ENCODE results near the gene SDK2. TPM values are rescaled to one million over a fixed set of nuclear protein-coding genes. Genes with fewer than 3 reads are reported as not detected.

Gene SDK2
- total and polyA plus RNA-seq, 2 of the 8 experiments (the other 6 are each of a cell fraction or from before 2014, with no cell fraction given): 3.9 to 4.1 TPM

DNA sequence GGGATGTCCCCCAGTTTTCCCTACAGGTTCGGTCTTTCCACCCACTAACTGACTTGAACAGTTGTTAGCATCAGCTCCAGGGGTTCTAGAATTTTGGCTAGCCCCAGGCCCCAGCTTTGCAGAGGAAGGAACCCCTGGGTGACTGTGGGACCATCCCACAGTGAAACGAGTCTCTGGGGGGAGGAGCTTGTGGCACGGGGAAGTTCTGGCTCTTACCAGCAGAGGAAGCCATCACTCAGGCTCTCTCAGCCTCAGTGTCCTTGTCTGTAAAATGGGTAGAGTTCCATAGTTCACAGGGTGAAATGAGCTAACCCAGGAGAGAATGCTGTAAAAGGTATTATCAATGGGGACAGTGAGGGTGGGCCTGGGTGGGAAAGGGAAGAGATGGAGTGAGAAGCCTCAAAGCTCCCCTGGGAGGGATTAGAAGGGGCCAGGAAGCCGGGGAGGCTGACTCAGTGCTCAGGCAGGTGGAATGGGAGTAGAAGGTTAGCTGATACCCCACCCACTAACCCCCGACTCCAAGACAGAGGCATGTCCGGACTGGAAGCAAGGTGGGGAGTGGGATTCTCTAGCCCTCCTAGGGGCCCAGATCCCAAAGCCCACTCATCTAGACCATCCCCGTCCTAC lies 301.6 kb downstream of the SDK2 start:
- peak overlapping the region in 3 of 4 experiments; percentile 9 to 41 (median 23); a peak in 5 of 8 replicates for H3K4me3 ChIP-seq (ENCODE audit: extremely low read depth in 1 of 4, insufficient read depth in 2 of 4, low read depth in 3 of 4, low read length in 4 of 4)
- H4K5ac ChIP-seq (ENCODE audit: insufficient read length, low read depth, low read length): peak overlapping the region; percentile 87
- peak overlapping the region; percentile 66; the same call in 1 of the 2 replicates for H4K8ac ChIP-seq (ENCODE audit: extremely low read depth, insufficient read depth, low read length)
- H2BK5ac ChIP-seq (ENCODE audit: low read depth, low read length): peak overlapping the region; percentile 94
- peak overlapping the region; percentile 92 for H3K4ac ChIP-seq (replicated peaks; ENCODE audit: insufficient read length, low read depth, low read length)
- no peaks in the 10 kb centered on the region; the same call in 1 of the 2 replicates for H3K23me2 ChIP-seq (ENCODE audit: low read depth, low read length)
- H2BK20ac ChIP-seq (ENCODE audit: low read length): peak overlapping the region; percentile 96
- no peaks in the 10 kb centered on the region for H4K20me1 ChIP-seq (replicated peaks in 1 of 2; ENCODE audit: control insufficient read depth in 1 of 2, insufficient read depth in 2 of 2, low read length in 2 of 2)
- H3K4me2 ChIP-seq (ENCODE audit: insufficient read depth in 1 of 2, low read depth in 2 of 2, low read length in 2 of 2): peak overlapping the region; percentile 50 to 67
- H3K4me1 ChIP-seq (replicated peaks in 1 of 4; ENCODE audit: control insufficient read depth in 3 of 4, insufficient read depth in 4 of 4, low read length in 3 of 4): peaks cover 10 to 35% (median 27%) of the 10 kb centered on the region in 4 experiments
- FAIRE-seq (peak; percentile 58), DNase-seq (ENCODE audit: low read depth in 1 of 2, low spot score in 2 of 2) (no peak)
- peak overlapping the region; percentile 97 for H2BK12ac ChIP-seq (ENCODE audit: low read depth, low read length)
- no peaks in the 10 kb centered on the region for H3K36me3 ChIP-seq (ENCODE audit: control insufficient read depth in 2 of 4, insufficient read depth in 4 of 4, low read length in 3 of 4)
- no peak overlapping the region for H2AFZ ChIP-seq (ENCODE audit: low read length)
- peak overlapping the region; percentile 92 for H2BK120ac ChIP-seq (replicated peaks; ENCODE audit: low read depth, low read length)
- peak overlapping the region; percentile 19; the same call in 1 of the 2 replicates for H2BK15ac ChIP-seq (ENCODE audit: low read length)
- peak overlapping the region; percentile 99 for H4K91ac ChIP-seq (replicated peaks; ENCODE audit: insufficient read length, low read length)
- WGBS, 2 experiments (ENCODE audit: extremely low coverage in 1 of 2, insufficient coverage in 1 of 2, insufficient read length in 1 of 2, insufficient replicate concordance in 2 of 2, low coverage in 1 of 2, low lambda C conversion rate in 2 of 2, missing lambda C conversion rate in 1 of 2): 19% methylated on average over 6 of the region's 7 CpGs; no CpG with 5 or more reads in 1 of the 2 experiments
- no peaks in the 10 kb centered on the region for H3K9me3 ChIP-seq (ENCODE audit: insufficient read depth in 2 of 2, low read depth in 1 of 2, low read length in 1 of 2)
- H3K23ac ChIP-seq (ENCODE audit: insufficient read length): no peak overlapping the region
- no peaks in the 10 kb centered on the region for H3K27me3 ChIP-seq (replicated peaks in 1 of 4; ENCODE audit: control insufficient read depth in 3 of 4, extremely low read depth in 1 of 4, insufficient read depth in 3 of 4, low read length in 3 of 4)
- peak overlapping the region; percentile 96 for H3K18ac ChIP-seq (ENCODE audit: extremely low read depth, low read length)
- peak overlapping the region; percentile 82 for H3K27ac ChIP-seq (ENCODE audit: low read depth, low read length)
- peak overlapping the region; percentile 66 for H2AK5ac ChIP-seq (ENCODE audit: low read depth, low read length)
- H3K56ac ChIP-seq (replicated peaks; ENCODE audit: insufficient read length, low read depth, low read length): peak overlapping the region; percentile 55
- H3K14ac ChIP-seq (ENCODE audit: insufficient read length): peak overlapping the region; percentile 13
- CTCF ChIA-PET (ENCODE audit: partially characterized antibody): interaction anchor here (1.0 to 5.4 kb wide), 12 partner anchors 9 to 262 kb away, joined by 3 to 53 read pairs (median 4); partner anchors contain the start of gene CDC42EP4
- no peaks in the 10 kb centered on the region for H3K79me1 ChIP-seq (ENCODE audit: low read depth, low read length)
- POLR2A ChIA-PET (ENCODE audit: partially characterized antibody): interaction anchor here (0.8 to 4.5 kb wide), 11 partner anchors 10 to 116 kb away, joined by 3 to 49 read pairs (median 5); partner anchors contain the start of gene CDC42EP4
- H3K9ac ChIP-seq (replicated peaks in 1 of 4; ENCODE audit: extremely low read depth in 1 of 4, low read depth in 3 of 4, low read length in 3 of 4): peak overlapping the region in 2 of 4 experiments; percentile 53 to 56; a peak in 5 of 7 replicates
- no peaks in the 10 kb centered on the region for H3K79me2 ChIP-seq (ENCODE audit: control insufficient read depth in 1 of 2, insufficient read depth in 2 of 2, low read length in 2 of 2)
- TF ChIP-seq POLR2A (IDR thresholded peaks at IDR 0.05; ENCODE audit: control extremely low read depth in 1 of 2, low read depth in 2 of 2, low read length in 2 of 2): no peak
- no peak for TF ChIP-seq CEBPB (IDR thresholded peaks at IDR 0.05; ENCODE audit: low read depth, low read length)
- TF ChIP-seq TEAD4 (IDR thresholded peaks at IDR 0.05; ENCODE audit: low read depth, low read length): no peak
- no peak for TF ChIP-seq EGR1 (IDR thresholded peaks at IDR 0.05; ENCODE audit: borderline replicate concordance, low read depth, low read length)
- no peak for TF ChIP-seq NRF1 (IDR thresholded peaks at IDR 0.05; ENCODE audit: low read depth, low read length)
- TF ChIP-seq GTF2F1 (IDR thresholded peaks at IDR 0.05; ENCODE audit: borderline replicate concordance, low read depth, low read length): no peak
- no peak for TF ChIP-seq TAF1 (IDR thresholded peaks at IDR 0.05; ENCODE audit: low read depth, low read length)
- TF ChIP-seq RNF2 (IDR thresholded peaks at IDR 0.05; ENCODE audit: borderline replicate concordance, low read depth, low read length, missing control alignments, poor library complexity, severe bottlenecking): no peak
- no peak for TF ChIP-seq CBX8 (IDR thresholded peaks at IDR 0.05; ENCODE audit: borderline replicate concordance, low read depth, low read length)
- TF ChIP-seq RFX5 (IDR thresholded peaks at IDR 0.05; ENCODE audit: borderline replicate concordance, low read depth, low read length): no peak
- no peak for TF ChIP-seq SAP30 (IDR thresholded peaks at IDR 0.05; ENCODE audit: insufficient read depth, insufficient replicate concordance, low read length)
- no peak for TF ChIP-seq JUN (IDR thresholded peaks at IDR 0.05; ENCODE audit: low read depth, low read length)
